ENCODE data around the gene SELENOH. TPM values are rescaled to one million over a fixed set of nuclear protein-coding genes. Genes with fewer than 3 reads are reported as not detected.
A peak's percentile ranks its signal among the peaks of the same experiment; 100 is the strongest.

The SELENOH gene
- 208 and 212 TPM in 2 replicates for total RNA-seq
- long read RNA-seq, transcript SELENOH-204 (4 exons, 818 nt) = major isoform, 28 of 34 reads
- long read RNA-seq, transcript SELENOH-201 (3 exons, 833 nt) = minor isoform, 6 of 34 reads
- long read RNA-seq, partial matches to known transcripts = 0 of 34 reads
- long read RNA-seq, other reads (novel, unspliced or antisense) = 0 of 34 reads

- DNase-seq (ENCODE audit: low read depth, low spot score) = peak; percentile 92
- H3K36me3 Mint-ChIP-seq (ENCODE audit: low read depth) = peaks cover 29% of the 10 kb centered on the region
- peak within 1 kb of the TSS; percentile 96 for H3K4me3 Mint-ChIP-seq
- TF ChIP-seq, protein P1, sequence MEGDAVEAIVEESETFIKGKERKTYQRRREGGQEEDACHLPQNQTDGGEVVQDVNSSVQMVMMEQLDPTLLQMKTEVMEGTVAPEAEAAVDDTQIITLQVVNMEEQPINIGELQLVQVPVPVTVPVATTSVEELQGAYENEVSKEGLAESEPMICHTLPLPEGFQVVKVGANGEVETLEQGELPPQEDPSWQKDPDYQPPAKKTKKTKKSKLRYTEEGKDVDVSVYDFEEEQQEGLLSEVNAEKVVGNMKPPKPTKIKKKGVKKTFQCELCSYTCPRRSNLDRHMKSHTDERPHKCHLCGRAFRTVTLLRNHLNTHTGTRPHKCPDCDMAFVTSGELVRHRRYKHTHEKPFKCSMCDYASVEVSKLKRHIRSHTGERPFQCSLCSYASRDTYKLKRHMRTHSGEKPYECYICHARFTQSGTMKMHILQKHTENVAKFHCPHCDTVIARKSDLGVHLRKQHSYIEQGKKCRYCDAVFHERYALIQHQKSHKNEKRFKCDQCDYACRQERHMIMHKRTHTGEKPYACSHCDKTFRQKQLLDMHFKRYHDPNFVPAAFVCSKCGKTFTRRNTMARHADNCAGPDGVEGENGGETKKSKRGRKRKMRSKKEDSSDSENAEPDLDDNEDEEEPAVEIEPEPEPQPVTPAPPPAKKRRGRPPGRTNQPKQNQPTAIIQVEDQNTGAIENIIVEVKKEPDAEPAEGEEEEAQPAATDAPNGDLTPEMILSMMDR (conservative IDR thresholded peaks at IDR 0.05) = no peak
- H3K4me1 Mint-ChIP-seq = peaks cover 22% of the 10 kb centered on the region
- H3K9me3 Mint-ChIP-seq = no peaks in the 10 kb centered on the region
- peak within 1 kb of the TSS; percentile 99 for H3K27ac Mint-ChIP-seq (ENCODE audit: unreplicated experiment)
- no peaks in the 10 kb centered on the region for H3K27me3 Mint-ChIP-seq (ENCODE audit: low read depth)
Observed at GRCh38 chr11:57741132-57742086, at the start of gene SELENOH. SELENOH (plus strand) TSS chr11:57741491; CDS start chr11:57741596, 105 bp downstream.

GRCh38 chr11:57698843-57699365 is 42.4 kb upstream of the SELENOH start:
- peaks cover 3% of the 10 kb centered on the region for H3K36me3 Mint-ChIP-seq (ENCODE audit: low read depth)
- TF ChIP-seq, protein P1 (conservative IDR thresholded peaks at IDR 0.05) = no peak
- H3K27me3 Mint-ChIP-seq (ENCODE audit: low read depth) = no peaks in the 10 kb centered on the region
- H3K4me1 Mint-ChIP-seq = no peaks in the 10 kb centered on the region
- no peak overlapping the region for H3K27ac Mint-ChIP-seq (ENCODE audit: unreplicated experiment)
- no peak for DNase-seq (ENCODE audit: low read depth, low spot score)
- no peaks in the 10 kb centered on the region for H3K9me3 Mint-ChIP-seq
- no peak overlapping the region for H3K4me3 Mint-ChIP-seq

DNA sequence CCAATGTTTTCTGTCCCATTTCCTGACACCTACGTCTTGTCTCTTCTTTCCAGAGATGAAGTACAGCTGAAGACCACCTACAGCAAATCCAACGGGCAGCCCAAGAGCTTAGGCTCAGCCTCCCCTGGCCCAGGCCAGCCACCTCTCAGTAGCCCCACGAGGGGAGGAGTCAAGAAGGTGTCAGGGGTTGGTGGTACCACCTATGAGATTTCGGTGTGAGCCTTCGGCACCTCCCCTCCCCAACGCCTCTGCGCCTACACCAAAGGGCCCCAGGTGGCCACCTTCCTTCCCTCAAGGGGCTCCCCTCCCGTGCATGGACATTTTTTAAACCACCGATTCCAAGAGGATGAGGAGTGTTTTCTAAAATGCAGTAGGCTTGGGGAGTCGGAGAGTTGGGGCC is 41.5 kb upstream of the SELENOH start:
- no peaks in the 10 kb centered on the region for H3K27me3 Mint-ChIP-seq (ENCODE audit: low read depth)
- peaks cover 1% of the 10 kb centered on the region for H3K4me1 Mint-ChIP-seq
- no peaks in the 10 kb centered on the region for H3K9me3 Mint-ChIP-seq
- H3K4me3 Mint-ChIP-seq = no peak overlapping the region
- H3K36me3 Mint-ChIP-seq (ENCODE audit: low read depth) = peaks cover 3% of the 10 kb centered on the region
- no peak overlapping the region for H3K27ac Mint-ChIP-seq (ENCODE audit: unreplicated experiment)
- no peak for DNase-seq (ENCODE audit: low read depth, low spot score)
- TF ChIP-seq, protein P1 (conservative IDR thresholded peaks at IDR 0.05) = no peak

DNA sequence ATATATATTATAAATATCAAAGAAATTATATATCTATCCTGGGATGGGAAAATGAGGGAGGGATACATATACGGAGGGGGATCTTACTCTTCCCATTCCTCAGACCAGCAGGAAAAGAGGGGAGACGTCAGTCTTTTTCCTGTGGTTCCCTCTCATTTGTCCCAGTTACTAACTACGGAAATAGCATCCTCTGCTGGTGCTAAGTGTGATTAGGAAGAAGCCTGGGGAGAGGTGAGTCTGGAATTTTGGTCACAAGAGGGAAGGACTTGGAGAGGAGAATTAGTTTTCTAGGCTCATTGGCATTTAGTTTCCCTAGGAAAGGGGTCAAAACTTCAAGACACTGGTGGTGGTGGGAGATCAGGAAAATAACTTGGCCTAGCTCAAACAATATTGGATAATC is 40.9 kb upstream of the SELENOH start:
- H3K4me1 Mint-ChIP-seq = peaks cover 4% of the 10 kb centered on the region
- no peak for DNase-seq (ENCODE audit: low read depth, low spot score)

DNA sequence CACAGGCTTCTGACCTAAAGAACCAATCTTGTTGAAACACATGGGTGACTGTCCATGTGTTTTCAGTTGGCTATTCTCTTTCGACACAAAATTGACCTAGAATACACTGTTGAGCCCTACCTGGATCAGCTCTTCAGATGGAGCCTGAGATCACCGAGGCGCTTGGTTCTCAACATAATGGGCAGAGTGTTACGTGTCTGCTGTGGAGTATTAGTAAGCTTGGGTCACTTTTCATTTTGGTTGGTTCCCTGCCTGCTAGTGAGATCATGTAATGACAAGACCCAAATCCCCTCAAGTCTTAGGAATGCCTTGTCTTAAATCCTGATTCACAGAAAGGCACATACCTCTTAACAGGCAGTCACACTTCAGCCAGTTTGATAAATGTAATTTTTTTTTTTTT is 38.0 kb upstream of the SELENOH start:
- no peak overlapping the region for H3K27ac Mint-ChIP-seq (ENCODE audit: unreplicated experiment)
- peaks cover 4% of the 10 kb centered on the region for H3K4me1 Mint-ChIP-seq
- DNase-seq (ENCODE audit: low read depth, low spot score) = no peak
- no peaks in the 10 kb centered on the region for H3K27me3 Mint-ChIP-seq (ENCODE audit: low read depth)
- H3K4me3 Mint-ChIP-seq = no peak overlapping the region
- H3K9me3 Mint-ChIP-seq = no peaks in the 10 kb centered on the region
- H3K36me3 Mint-ChIP-seq (ENCODE audit: low read depth) = peaks cover 3% of the 10 kb centered on the region
- TF ChIP-seq, protein P1 (conservative IDR thresholded peaks at IDR 0.05) = no peak

More for the DNA sequence above, 40.9 kb upstream of the SELENOH start:
- Mint-ChIP-seq H3K9me3 (no peaks in the 10 kb centered on the region), H3K4me3 (no peak overlapping the region), H3K36me3 (ENCODE audit: low read depth) (peaks cover 3% of the 10 kb centered on the region), H3K27me3 (ENCODE audit: low read depth) (no peaks in the 10 kb centered on the region), H3K27ac (ENCODE audit: unreplicated experiment) (no peak overlapping the region)
- TF ChIP-seq, protein P1 (conservative IDR thresholded peaks at IDR 0.05) = no peak
